Measurements from ENCODE around the gene PTPA. TPM values are rescaled to one million over a fixed set of nuclear protein-coding genes. Genes with fewer than 3 reads are reported as not detected.

Gene PTPA
- total RNA-seq, 1 donor from 2014 or later = 143 TPM

Other genes starting within 250 kb of the PTPA start
- gene KYAT1, start 229.5 kb upstream of the PTPA start, total RNA-seq = 13.0 TPM
- gene LRRC8A, start 229.3 kb upstream of the PTPA start, total RNA-seq = 37.1 TPM
- 26.6 TPM for gene PHYHD1, start 190.4 kb upstream of the PTPA start, total RNA-seq
- gene DOLK, start 163.8 kb upstream of the PTPA start, total RNA-seq = 14.2 TPM
- 52.1 TPM for gene NUP188, start 163.7 kb upstream of the PTPA start, total RNA-seq
- gene SH3GLB2, start 83.1 kb upstream of the PTPA start, total RNA-seq = 317 TPM
- 58.2 TPM for gene MIGA2, start 74.8 kb upstream of the PTPA start, total RNA-seq
- gene DOLPP1, start 30.3 kb upstream of the PTPA start, total RNA-seq = 18.2 TPM
- gene CRAT, start 622 bp upstream of the PTPA start, total RNA-seq = 42.1 TPM
- 16.0 TPM for gene IER5L, start 66.8 kb downstream of the PTPA start, total RNA-seq

Measured in ureter (tissue), 1 donor.